Activated T-cell treated with anti-CD3 and anti-CD28 coated beads, Interleukin-2, amount 50 U/mL, for 24 hours (primary cell): ENCODE measurements around the gene ARHGEF37.
A peak's percentile ranks its signal among the peaks of the same experiment; 100 is the strongest.
"Not testable (repeated sequence)": the region's sequence is repeated elsewhere in the genome, so short reads cannot be mapped to it uniquely, and the experiment has no call there.

Experiments
- DNase-seq: peaks from one replicate; pipeline ENCODE4 v3.0.0-alpha.2; 2020
- H3K27ac Mint-ChIP-seq: 2 replicates; pipeline ENCODE4 v1.8.0; 2020; ENCODE audit warnings: mild to moderate bottlenecking, mixed read lengths
- H3K27me3 Mint-ChIP-seq: 2 replicates; pipeline ENCODE4 v1.8.0; 2020; ENCODE audit warnings: mixed read lengths
- H3K36me3 Mint-ChIP-seq: 2 replicates; pipeline ENCODE4 v1.8.0; 2020; ENCODE audit warnings: low read depth, mixed read lengths
- H3K4me1 Mint-ChIP-seq: 2 replicates; pipeline ENCODE4 v1.8.0; 2020; ENCODE audit warnings: low read depth, mixed read lengths
- H3K4me3 Mint-ChIP-seq: 2 replicates; pipeline ENCODE4 v1.8.0; 2020; ENCODE audit warnings: mild to moderate bottlenecking, moderate library complexity, mixed read lengths
- H3K9me3 Mint-ChIP-seq: 2 replicates; pipeline ENCODE4 v1.8.0; 2020; ENCODE audit warnings: mixed read lengths

Gene ARHGEF37

GRCh38 chr5:149551227-149552037, 29.9 kb upstream of the ARHGEF37 start, which contains the start of gene CSNK1A1:
CSNK1A1 (minus strand) TSS chr5:149551439; CDS start chr5:149550964, 475 bp downstream.
- peaks cover 54% of the 10 kb centered on the region for H3K36me3 Mint-ChIP-seq
- H3K27ac Mint-ChIP-seq, result peak within 1 kb of the TSS; percentile 98
- peaks cover 32% of the 10 kb centered on the region for H3K4me1 Mint-ChIP-seq
- H3K9me3 Mint-ChIP-seq, result no peaks in the 10 kb centered on the region
- DNase-seq, result peak; percentile 99
- H3K4me3 Mint-ChIP-seq, result peak within 1 kb of the TSS; percentile 97
- no peaks in the 10 kb centered on the region for H3K27me3 Mint-ChIP-seq

DNA sequence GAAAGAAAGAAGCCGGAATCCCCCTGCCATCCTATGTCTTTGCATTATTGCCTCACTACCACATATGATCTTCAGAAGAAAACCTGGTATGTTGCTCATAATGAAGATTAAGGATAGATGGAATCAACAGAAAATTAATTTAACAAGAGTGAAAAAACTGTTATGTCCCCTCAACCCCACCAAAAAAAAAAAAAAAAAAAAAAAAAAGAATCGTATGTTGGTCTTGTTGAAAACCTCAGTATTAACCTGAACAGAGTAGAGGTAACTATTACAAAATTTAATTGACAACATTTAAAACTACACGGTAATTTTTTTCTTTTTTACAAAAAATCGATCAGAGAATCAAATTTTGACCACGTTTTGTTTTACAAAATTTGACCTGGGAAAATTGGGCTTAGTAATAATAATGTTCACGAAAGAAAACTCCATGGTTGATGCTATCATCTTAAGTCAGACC, 29.2 kb upstream of the ARHGEF37 start:
- no peaks in the 10 kb centered on the region for H3K27me3 Mint-ChIP-seq
- H3K4me1 Mint-ChIP-seq, result peaks cover 25% of the 10 kb centered on the region
- no peak for DNase-seq
- peak overlapping the region; percentile 98 for H3K27ac Mint-ChIP-seq
- peak overlapping the region; percentile 97 for H3K4me3 Mint-ChIP-seq
- no peaks in the 10 kb centered on the region for H3K9me3 Mint-ChIP-seq
- peaks cover 48% of the 10 kb centered on the region for H3K36me3 Mint-ChIP-seq

DNA sequence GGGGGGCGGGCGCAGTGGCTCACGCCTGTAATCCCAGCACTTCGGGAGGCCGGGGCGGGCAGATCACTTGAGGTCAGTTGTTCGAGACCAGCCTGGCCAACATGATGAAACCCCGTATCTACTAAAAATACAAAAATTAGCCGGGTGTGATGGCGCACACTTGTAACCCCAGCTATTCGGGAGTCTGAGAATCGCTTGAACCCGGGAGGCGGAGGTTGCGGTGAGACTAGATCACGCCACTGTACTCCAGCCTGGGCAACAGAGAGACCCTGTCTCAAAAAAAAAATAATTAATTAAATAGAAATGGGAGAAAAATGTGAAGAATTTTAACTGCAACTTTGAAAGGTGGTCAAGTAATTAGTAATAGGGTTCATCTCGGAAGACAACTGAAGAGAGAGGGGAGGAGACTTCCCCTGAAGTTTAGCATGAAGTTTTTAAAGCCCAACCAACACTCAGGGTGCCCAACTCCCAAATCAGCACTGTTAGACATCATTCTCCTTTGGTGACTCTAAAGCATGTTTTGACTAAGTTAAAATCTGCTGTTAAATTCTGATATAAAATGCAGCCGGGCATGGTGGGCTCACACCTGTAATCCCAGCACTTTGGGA, 28.6 kb upstream of the ARHGEF37 start:
- Mint-ChIP-seq H3K4me3 (peak overlapping the region; percentile 97), H3K27ac (no peak overlapping the region), H3K36me3 (peaks cover 42% of the 10 kb centered on the region), H3K4me1 (peaks cover 19% of the 10 kb centered on the region), H3K27me3 (no peaks in the 10 kb centered on the region), H3K9me3 (no peaks in the 10 kb centered on the region)
- no peak for DNase-seq

DNA sequence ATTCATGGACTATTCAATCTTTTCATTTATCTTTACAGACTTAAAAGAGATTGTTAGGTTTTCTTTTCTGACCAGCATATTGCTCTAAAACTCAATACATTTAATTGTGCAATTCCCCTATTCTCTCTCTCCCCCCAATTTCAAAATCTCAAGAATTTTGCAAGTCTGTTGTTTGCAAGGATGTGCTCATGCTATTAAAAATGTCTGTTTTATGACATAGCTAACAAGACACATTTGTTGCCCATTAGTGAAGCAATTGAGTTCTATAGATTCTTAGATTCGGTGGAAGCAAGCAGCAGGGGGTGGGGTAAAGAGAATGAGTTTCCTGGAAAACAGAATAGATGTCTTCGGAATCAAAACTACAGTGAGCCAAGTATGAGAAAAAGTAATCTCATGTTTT, 21.6 kb upstream of the ARHGEF37 start:
- no peak for DNase-seq
- H3K4me1 Mint-ChIP-seq, result peaks cover 32% of the 10 kb centered on the region
- H3K9me3 Mint-ChIP-seq, result no peaks in the 10 kb centered on the region
- H3K27me3 Mint-ChIP-seq, result no peaks in the 10 kb centered on the region
- no peak overlapping the region for H3K4me3 Mint-ChIP-seq
- no peaks in the 10 kb centered on the region for H3K36me3 Mint-ChIP-seq
- H3K27ac Mint-ChIP-seq, result no peak overlapping the region

DNA sequence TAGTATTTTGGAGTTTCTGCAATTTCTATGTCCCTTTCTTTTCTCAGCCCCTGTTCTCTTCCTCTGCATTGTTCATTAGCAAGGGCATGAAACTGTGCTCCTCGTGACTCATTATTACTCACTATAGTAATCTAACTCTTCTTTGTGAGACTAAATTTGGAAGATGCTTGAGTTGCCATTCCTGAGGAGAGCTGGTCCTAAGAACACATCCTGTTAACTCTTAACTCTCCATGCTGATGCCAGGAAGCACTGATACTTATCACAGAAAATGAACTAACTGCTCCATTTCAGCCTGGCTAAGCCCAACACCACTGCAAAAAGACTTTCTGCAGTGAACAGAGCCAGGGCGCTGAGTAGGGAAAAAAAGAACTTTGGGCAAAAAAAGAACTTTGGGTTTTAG, 19.4 kb upstream of the ARHGEF37 start:
- Mint-ChIP-seq H3K36me3 (no peaks in the 10 kb centered on the region), H3K27me3 (no peaks in the 10 kb centered on the region), H3K27ac (peak overlapping the region; percentile 53), H3K4me1 (peaks cover 32% of the 10 kb centered on the region), H3K9me3 (no peaks in the 10 kb centered on the region), H3K4me3 (no peak overlapping the region)
- no peak for DNase-seq

DNA sequence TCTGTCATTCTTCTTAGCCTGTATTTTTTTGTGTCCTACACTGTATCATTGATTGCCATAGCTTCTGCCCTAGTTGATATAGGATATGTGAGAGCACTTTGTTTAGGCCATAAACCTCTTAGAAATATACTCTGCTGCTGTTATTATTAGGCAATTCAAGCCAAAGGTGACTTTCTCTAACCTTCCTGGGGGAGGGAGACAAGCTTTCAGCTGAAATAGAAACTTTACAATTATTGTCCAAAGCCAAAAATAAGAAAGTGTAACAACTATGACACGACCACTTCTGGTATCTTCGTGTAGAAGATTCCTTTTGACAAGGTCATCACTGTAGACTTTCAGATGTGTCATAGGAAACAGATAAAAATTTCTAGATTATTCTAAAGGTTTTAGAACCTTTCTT, 17.8 kb upstream of the ARHGEF37 start:
- Mint-ChIP-seq H3K27me3 (no peaks in the 10 kb centered on the region), H3K9me3 (no peaks in the 10 kb centered on the region), H3K4me3 (no peak overlapping the region), H3K27ac (peak overlapping the region; percentile 63), H3K4me1 (peaks cover 32% of the 10 kb centered on the region), H3K36me3 (no peaks in the 10 kb centered on the region)
- no peak for DNase-seq

GRCh38 chr5:149564542-149565140, 16.7 kb upstream of the ARHGEF37 start:
- H3K27me3 Mint-ChIP-seq, H3K4me3 Mint-ChIP-seq, H3K9me3 Mint-ChIP-seq, H3K36me3 Mint-ChIP-seq, H3K27ac Mint-ChIP-seq: not testable (repeated sequence)
- peaks cover 32% of the 10 kb centered on the region for H3K4me1 Mint-ChIP-seq
- peak; percentile 61 for DNase-seq

DNA sequence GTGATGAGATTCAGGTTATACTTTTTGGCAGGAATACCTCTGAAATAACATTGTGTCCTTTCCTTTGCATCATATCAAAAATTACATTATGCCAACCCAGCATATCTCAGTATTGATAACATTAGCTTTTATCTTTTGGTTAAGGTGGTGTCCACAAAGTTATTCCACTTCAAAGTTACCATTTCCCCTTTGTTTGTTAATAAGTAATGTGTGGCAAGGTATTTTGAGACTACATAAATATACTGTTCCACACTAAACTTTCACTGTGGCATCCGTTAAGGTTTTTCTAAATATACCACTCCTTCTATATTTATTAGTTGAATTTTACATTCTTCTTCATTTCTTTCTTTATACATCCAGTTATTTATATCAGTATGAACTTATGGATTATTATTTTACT, 14.1 kb upstream of the ARHGEF37 start:
- no peak for DNase-seq
- Mint-ChIP-seq H3K27me3 (no peaks in the 10 kb centered on the region), H3K9me3 (no peaks in the 10 kb centered on the region), H3K27ac (no peak overlapping the region), H3K4me1 (peaks cover 17% of the 10 kb centered on the region), H3K36me3 (no peaks in the 10 kb centered on the region), H3K4me3 (no peak overlapping the region)

DNA sequence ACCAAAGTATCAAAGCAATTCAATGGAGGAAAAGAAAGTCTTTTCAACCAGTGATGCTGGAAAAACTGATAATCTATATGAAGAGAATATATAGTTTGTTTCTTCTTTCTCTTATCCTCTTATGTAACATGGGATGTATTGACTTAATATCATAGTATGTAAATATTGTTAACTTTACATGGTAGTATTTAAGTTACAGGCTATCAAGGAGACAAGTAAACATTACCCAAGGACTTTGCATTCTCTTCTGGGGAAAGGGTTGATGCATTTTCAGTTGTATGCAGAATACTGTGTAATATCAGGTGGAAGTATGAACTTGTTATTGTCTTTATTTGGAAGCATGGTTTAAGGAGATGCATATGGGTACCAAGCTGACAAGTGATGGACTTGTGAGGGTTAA, 9.1 kb upstream of the ARHGEF37 start:
- Mint-ChIP-seq H3K4me1 (peaks cover 17% of the 10 kb centered on the region), H3K27ac (no peak overlapping the region), H3K4me3 (no peak overlapping the region), H3K27me3 (no peaks in the 10 kb centered on the region), H3K9me3 (no peaks in the 10 kb centered on the region), H3K36me3 (peaks cover 2% of the 10 kb centered on the region)
- no peak for DNase-seq

GRCh38 chr5:149572576-149573231, 8.6 kb upstream of the ARHGEF37 start:
- Mint-ChIP-seq H3K27ac (no peak overlapping the region), H3K4me3 (no peak overlapping the region), H3K36me3 (peaks cover 2% of the 10 kb centered on the region), H3K9me3 (no peaks in the 10 kb centered on the region), H3K4me1 (peaks cover 17% of the 10 kb centered on the region), H3K27me3 (no peaks in the 10 kb centered on the region)
- no peak for DNase-seq

DNA sequence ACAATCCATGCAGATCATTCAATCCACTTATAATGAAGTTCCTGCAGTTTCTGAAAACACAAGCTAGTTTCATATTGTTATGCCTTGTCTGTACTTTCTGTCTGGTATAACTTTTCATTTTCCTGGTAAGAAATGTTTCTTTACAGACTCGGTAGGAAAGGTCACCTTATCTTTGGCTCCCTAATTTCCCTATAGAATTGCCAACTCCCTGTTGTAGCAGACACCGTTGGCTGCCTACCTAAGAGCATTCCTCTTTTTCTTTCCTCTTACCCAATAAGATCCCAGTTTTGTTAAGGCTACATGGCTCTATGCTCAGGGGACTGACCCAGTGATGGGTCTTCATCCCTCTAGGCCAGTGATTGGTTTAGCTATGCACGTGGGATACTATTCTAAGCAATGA, 6.2 kb upstream of the ARHGEF37 start:
- H3K4me3 Mint-ChIP-seq, result no peak overlapping the region
- peaks cover under 1% of the 10 kb centered on the region for H3K27me3 Mint-ChIP-seq
- peaks cover 17% of the 10 kb centered on the region for H3K4me1 Mint-ChIP-seq
- no peak overlapping the region for H3K27ac Mint-ChIP-seq
- peaks cover 2% of the 10 kb centered on the region for H3K36me3 Mint-ChIP-seq
- DNase-seq, result no peak
- H3K9me3 Mint-ChIP-seq, result no peaks in the 10 kb centered on the region

DNA sequence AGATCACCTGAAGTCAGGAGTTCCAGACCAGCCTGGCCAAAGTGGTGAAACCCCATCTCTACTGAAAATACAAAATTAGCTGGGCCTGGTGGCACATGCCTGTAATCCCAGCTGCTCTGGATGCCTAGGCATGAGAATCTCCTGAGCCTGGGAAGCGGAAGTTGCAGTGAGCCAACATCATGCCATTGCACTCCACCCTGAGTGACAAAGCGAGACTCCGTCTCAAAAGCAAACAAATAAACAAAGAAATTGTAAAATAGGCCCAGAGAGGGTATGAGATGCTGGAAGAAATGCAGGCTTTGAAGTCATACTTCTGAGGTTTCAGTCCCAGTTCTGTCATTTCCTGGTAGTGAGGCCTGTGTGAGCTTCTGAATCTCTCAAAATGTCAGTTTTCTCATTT, 5.3 kb upstream of the ARHGEF37 start:
- peak overlapping the region; percentile 91 for H3K27ac Mint-ChIP-seq

GRCh38 chr5:149578896-149579295, 2.4 kb upstream of the ARHGEF37 start:
- no peaks in the 10 kb centered on the region for H3K9me3 Mint-ChIP-seq
- H3K27me3 Mint-ChIP-seq, result peaks cover 13% of the 10 kb centered on the region
- peaks cover 2% of the 10 kb centered on the region for H3K36me3 Mint-ChIP-seq

More for the DNA sequence above, 5.3 kb upstream of the ARHGEF37 start:
- no peak overlapping the region for H3K4me3 Mint-ChIP-seq
- peaks cover 2% of the 10 kb centered on the region for H3K36me3 Mint-ChIP-seq
- peaks cover 6% of the 10 kb centered on the region for H3K27me3 Mint-ChIP-seq
- H3K9me3 Mint-ChIP-seq, result no peaks in the 10 kb centered on the region
- DNase-seq, result peak; percentile 51
- peaks cover 26% of the 10 kb centered on the region for H3K4me1 Mint-ChIP-seq

DNA sequence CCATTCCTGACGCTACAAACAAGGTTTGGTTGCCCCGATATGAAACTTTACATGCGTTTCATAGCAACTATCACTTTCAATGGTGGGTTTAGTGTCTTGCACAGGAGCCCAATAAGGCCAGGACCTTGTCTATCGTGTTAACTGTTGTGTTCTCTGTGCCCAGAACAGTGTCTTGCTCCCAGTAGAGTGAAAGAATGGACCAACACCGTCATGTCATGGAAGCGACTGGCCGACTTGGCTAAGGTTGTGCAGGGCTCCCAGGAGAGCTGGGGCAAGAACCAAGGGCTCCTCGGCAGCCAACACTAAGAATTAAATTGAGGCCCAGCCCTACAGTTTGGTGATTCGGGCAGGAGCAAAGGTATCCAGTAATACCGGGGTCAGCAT, 498 bp upstream of the ARHGEF37 start:
- Mint-ChIP-seq H3K4me3 (peak overlapping the region; percentile 73), H3K9me3 (no peaks in the 10 kb centered on the region), H3K4me1 (peaks cover 25% of the 10 kb centered on the region), H3K27ac (peak overlapping the region; percentile 71), H3K36me3 (peaks cover 2% of the 10 kb centered on the region), H3K27me3 (peaks cover 13% of the 10 kb centered on the region)
- no peak for DNase-seq

More at GRCh38 chr5:149578896-149579295, 2.4 kb upstream of the ARHGEF37 start:
- no peak for DNase-seq
- Mint-ChIP-seq H3K27ac (no peak overlapping the region), H3K4me3 (no peak overlapping the region), H3K4me1 (peaks cover 30% of the 10 kb centered on the region)
